IPS-20b (cell line): ENCODE measurements around the gene TTPAL.

ENCODE experiments used
- H3K27ac ChIP-seq: one replicate; pipeline ENCODE4 v1.5.1; 2013; ENCODE audit warnings: low read length
- H3K27me3 ChIP-seq: 2 replicates; pipeline ENCODE4 v1.6.1; 2013; ENCODE audit warnings: mild to moderate bottlenecking, low read length, inconsistent platforms; ENCODE audit not compliant: insufficient read depth
- H3K36me3 ChIP-seq: 2 replicates; pipeline ENCODE4 v1.6.1; 2013; ENCODE audit warnings: low read depth, mild to moderate bottlenecking, inconsistent platforms, low read length, moderate library complexity; ENCODE audit not compliant: insufficient read depth
- H3K4me1 ChIP-seq: 2 replicates; pipeline ENCODE4 v1.6.1; 2013; ENCODE audit warnings: mild to moderate bottlenecking, control low read depth, inconsistent platforms, low read length, moderate library complexity; ENCODE audit not compliant: insufficient read depth
- H3K4me3 ChIP-seq: 2 replicates; pipeline ENCODE4 v1.5.1; 2013; ENCODE audit warnings: mild to moderate bottlenecking, low read length, inconsistent platforms
- H3K9ac ChIP-seq: 2 replicates; pipeline ENCODE4 v1.6.1; 2013; ENCODE audit warnings: low read depth, mild to moderate bottlenecking, inconsistent platforms, low read length, moderate library complexity
- H3K9me3 ChIP-seq: 2 replicates; pipeline ENCODE4 v1.6.1; 2013; ENCODE audit warnings: mild to moderate bottlenecking, low read depth, low read length, inconsistent platforms; ENCODE audit not compliant: insufficient read depth

Gene TTPAL

GRCh38 chr20:44517454-44517853, 41.8 kb downstream of the TTPAL start:
- Histone ChIP-seq H3K4me3 (no peak overlapping the region), H3K27me3 (no peaks in the 10 kb centered on the region), H3K9me3 (no peaks in the 10 kb centered on the region), H3K27ac (no peak overlapping the region), H3K9ac (no peak overlapping the region), H3K36me3 (0 out of 2 replicates have a peak, but pooled peaks cover 2% of the 10 kb centered on the region), H3K4me1 (peaks cover 13% of the 10 kb centered on the region; the same call in 1 of the 2 replicates)

- H3K9ac ChIP-seq, result no peak overlapping the region
- H3K4me3 ChIP-seq, result no peak overlapping the region
- no peaks in the 10 kb centered on the region for H3K27me3 ChIP-seq
- H3K4me1 ChIP-seq, result peaks cover 13% of the 10 kb centered on the region; the same call in 1 of the 2 replicates
- H3K9me3 ChIP-seq, result no peaks in the 10 kb centered on the region
- no peaks in the 10 kb centered on the region for H3K36me3 ChIP-seq
- H3K27ac ChIP-seq, result no peak overlapping the region
Observed at GRCh38 chr20:44518248-44518647, 42.6 kb downstream of the TTPAL start.

- Histone ChIP-seq H3K27me3 (no peaks in the 10 kb centered on the region), H3K9ac (peak overlapping the region; percentile 87; the same call in 1 of the 2 replicates), H3K4me3 (peak overlapping the region; percentile 93), H3K9me3 (no peaks in the 10 kb centered on the region), H3K4me1 (peaks cover 13% of the 10 kb centered on the region), H3K27ac (no peak overlapping the region), H3K36me3 (no peaks in the 10 kb centered on the region)
Observed at GRCh38 chr20:44520881-44521280, 45.2 kb downstream of the TTPAL start.

GRCh38 chr20:44521484-44522481, 46.1 kb downstream of the TTPAL start, which contains the start of gene SERINC3:
SERINC3 (minus strand) TSS chr20:44522070; CDS start chr20:44521951, 119 bp downstream.
- Histone ChIP-seq H3K4me3 (peak within 1 kb of the TSS; percentile 93), H3K27ac (no peak within 1 kb of the TSS)

GRCh38 chr20:44522841-44523240, 47.2 kb downstream of the TTPAL start:
- H3K4me3 ChIP-seq, result no peak overlapping the region
- H3K9me3 ChIP-seq, result no peaks in the 10 kb centered on the region
- H3K36me3 ChIP-seq, result no peaks in the 10 kb centered on the region
- no peak overlapping the region for H3K27ac ChIP-seq
- H3K4me1 ChIP-seq, result peaks cover 13% of the 10 kb centered on the region
- no peaks in the 10 kb centered on the region for H3K27me3 ChIP-seq
- no peak overlapping the region; the same call in 1 of the 2 replicates for H3K9ac ChIP-seq

More at GRCh38 chr20:44521484-44522481, 46.1 kb downstream of the TTPAL start, which contains the start of gene SERINC3:
- Histone ChIP-seq H3K4me1 (peaks cover 13% of the 10 kb centered on the region), H3K36me3 (no peaks in the 10 kb centered on the region), H3K9ac (peak within 1 kb of the TSS; percentile 87), H3K27me3 (no peaks in the 10 kb centered on the region), H3K9me3 (no peaks in the 10 kb centered on the region)

GRCh38 chr20:44523746-44524145, 48.1 kb downstream of the TTPAL start:
- Histone ChIP-seq H3K9me3 (no peaks in the 10 kb centered on the region), H3K4me3 (no peak overlapping the region), H3K27me3 (no peaks in the 10 kb centered on the region), H3K36me3 (no peaks in the 10 kb centered on the region), H3K9ac (no peak overlapping the region), H3K4me1 (peaks cover 13% of the 10 kb centered on the region), H3K27ac (no peak overlapping the region)

GRCh38 chr20:44526129-44526528, 50.5 kb downstream of the TTPAL start:
- H3K9ac ChIP-seq, result no peak overlapping the region
- no peak overlapping the region for H3K4me3 ChIP-seq
- H3K27me3 ChIP-seq, result no peaks in the 10 kb centered on the region
- H3K36me3 ChIP-seq, result no peaks in the 10 kb centered on the region
- no peaks in the 10 kb centered on the region for H3K9me3 ChIP-seq
- H3K27ac ChIP-seq, result no peak overlapping the region
- H3K4me1 ChIP-seq, result peaks cover 5% of the 10 kb centered on the region; the same call in 1 of the 2 replicates

- no peaks in the 10 kb centered on the region for H3K9me3 ChIP-seq
- H3K27ac ChIP-seq, result no peak overlapping the region
- no peaks in the 10 kb centered on the region for H3K36me3 ChIP-seq
- H3K4me3 ChIP-seq, result no peak overlapping the region
- no peaks in the 10 kb centered on the region; the same call in 1 of the 2 replicates for H3K4me1 ChIP-seq
- H3K27me3 ChIP-seq, result no peaks in the 10 kb centered on the region
- H3K9ac ChIP-seq, result no peak overlapping the region
Observed at GRCh38 chr20:44527716-44528199, 52.1 kb downstream of the TTPAL start.

GRCh38 chr20:44528309-44528708, 52.6 kb downstream of the TTPAL start:
- H3K4me3 ChIP-seq, result no peak overlapping the region
- no peaks in the 10 kb centered on the region; the same call in 1 of the 2 replicates for H3K4me1 ChIP-seq
- no peak overlapping the region for H3K27ac ChIP-seq
- H3K36me3 ChIP-seq, result no peaks in the 10 kb centered on the region
- no peaks in the 10 kb centered on the region for H3K27me3 ChIP-seq
- H3K9me3 ChIP-seq, result no peaks in the 10 kb centered on the region
- no peak overlapping the region for H3K9ac ChIP-seq

GRCh38 chr20:44532259-44532980, 56.7 kb downstream of the TTPAL start:
- Histone ChIP-seq H3K36me3 (no peaks in the 10 kb centered on the region), H3K9me3 (no peaks in the 10 kb centered on the region), H3K27me3 (no peaks in the 10 kb centered on the region), H3K27ac (no peak overlapping the region), H3K9ac (peak overlapping the region; percentile 63; the same call in 1 of the 2 replicates), H3K4me3 (peak overlapping the region; percentile 70), H3K4me1 (no peaks in the 10 kb centered on the region)

GRCh38 chr20:44532981-44533331, 57.3 kb downstream of the TTPAL start:
- Histone ChIP-seq H3K9ac (no peak overlapping the region), H3K4me3 (peak overlapping the region; percentile 70), H3K27me3 (no peaks in the 10 kb centered on the region), H3K9me3 (no peaks in the 10 kb centered on the region), H3K36me3 (no peaks in the 10 kb centered on the region), H3K4me1 (no peaks in the 10 kb centered on the region), H3K27ac (no peak overlapping the region)
